HS-5 (cell line): ENCODE data around the gene KCNQ5.
"Not testable (repeated sequence)": the region's sequence is repeated elsewhere in the genome, so short reads cannot be mapped to it uniquely, and the experiment has no call there.

Experiments used
- DNase-seq: peaks from one replicate; pipeline ENCODE4 v3.0.0-alpha.2; 2012; ENCODE audit warnings: low read depth

Gene KCNQ5

DNA sequence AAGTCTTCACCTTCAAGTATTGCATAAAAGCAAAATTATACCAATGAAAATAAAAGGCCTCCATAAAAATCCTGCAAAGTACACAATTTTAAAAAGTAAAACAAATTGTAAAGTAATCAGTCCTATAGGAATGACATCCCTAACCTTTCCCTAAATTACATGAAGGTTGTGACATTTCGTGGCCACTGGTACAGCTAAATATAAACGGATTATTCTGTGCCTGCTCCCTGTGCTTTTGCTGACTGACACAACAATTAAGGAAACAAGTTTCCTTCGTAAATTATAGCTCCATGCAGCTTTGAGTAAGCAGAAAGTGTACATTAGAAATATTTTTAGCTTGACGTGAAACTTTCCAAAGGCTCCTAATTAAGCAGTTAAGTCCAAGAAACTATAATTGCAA, 222.8 kb downstream of the KCNQ5 start:
- DNase-seq, result no peak

DNA sequence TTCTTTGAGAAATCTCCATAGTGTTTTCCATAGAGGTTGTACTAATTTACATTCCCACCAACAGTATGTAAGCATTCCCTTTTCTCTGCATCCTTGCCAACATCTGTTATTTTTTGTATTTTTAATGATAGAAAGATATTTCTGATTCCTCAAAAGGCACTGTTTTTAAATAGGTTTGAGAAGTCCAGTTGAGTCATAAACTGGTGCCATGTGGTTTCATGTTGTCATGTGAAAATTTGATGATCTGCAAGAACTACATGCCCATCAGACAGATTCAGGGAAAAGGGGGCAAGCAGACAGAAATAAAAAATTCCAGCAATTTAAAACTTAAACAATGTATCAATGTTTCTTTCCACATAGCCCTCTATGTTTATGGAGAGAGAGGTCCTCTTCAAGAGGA, 227.5 kb downstream of the KCNQ5 start:
- DNase-seq, result no peak

DNA sequence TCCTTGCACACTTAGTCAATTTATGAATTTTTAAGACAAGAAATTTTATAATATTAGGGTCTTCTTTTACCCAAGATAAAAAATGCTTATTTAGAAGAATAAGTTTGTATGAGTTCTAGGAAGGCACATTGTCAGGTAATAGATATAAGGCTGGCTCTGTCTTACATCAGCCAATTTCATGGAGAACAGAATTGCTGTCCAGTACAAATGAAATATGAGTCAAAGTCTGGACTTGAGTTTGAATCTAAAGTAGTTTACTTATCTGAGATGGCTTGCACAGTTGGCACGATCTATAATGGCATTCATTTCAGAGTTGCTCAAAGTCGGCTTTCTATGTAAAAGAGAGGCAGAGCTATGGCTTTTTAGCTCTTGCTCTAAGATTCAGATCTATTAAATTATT, 228.2 kb downstream of the KCNQ5 start:
- DNase-seq, result no peak

DNA sequence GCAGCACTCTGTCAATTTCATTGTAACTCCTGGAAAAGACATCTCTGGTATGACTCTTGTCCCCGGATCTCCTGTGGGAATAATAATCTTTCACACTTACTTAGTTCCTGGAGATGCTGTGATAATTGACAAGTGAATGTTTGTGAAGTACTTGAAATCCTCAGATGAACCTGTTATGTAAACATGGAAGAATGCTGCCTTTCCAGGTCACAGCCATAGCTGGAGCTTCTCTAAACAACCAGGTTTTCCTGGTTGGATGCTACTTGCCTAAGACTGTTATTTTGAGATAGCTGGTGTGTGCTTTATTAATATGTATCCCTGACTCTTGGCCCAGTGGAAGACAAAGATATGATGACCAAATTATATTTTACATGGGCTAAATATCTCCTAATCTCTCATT, 228.6 kb downstream of the KCNQ5 start:
- DNase-seq, result no peak

DNA sequence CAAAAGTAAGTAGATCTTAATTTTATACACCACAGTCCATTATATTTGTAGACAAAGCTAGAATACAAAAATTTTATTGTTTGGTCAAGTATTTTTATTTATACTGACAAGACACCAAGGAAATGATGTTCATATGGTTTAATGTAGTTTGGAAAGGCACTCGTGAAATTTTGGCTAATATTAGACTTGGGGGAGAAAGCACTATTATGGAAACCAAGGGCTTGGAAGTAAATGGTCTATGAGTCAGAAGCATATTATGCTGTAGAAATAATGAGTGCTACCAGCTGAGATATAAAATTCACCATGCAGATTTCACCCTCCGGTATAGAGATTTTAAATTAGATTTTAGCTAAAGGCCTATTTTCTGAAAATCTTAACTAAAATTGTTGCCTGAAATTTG, 233.6 kb downstream of the KCNQ5 start:
- no peak for DNase-seq

DNA sequence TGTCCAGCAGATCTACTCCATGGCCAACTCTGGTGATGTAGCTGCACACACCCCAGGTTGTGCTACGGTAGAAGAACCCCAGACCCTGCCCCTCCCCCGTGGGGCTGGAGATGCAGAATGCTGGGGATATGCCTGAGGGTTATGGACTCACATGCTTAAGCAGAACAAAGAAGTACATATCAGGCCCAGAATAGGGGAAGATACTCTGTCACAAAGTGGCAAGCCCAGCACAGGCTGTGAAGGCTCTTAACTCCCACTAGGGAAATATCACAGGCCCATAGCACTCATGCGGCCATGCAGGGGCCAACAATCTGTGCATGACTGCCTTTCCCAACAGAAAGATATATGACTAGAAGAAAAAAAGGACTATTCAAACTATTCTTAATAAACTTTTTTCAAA, 234.9 kb downstream of the KCNQ5 start:
- no peak for DNase-seq

DNA sequence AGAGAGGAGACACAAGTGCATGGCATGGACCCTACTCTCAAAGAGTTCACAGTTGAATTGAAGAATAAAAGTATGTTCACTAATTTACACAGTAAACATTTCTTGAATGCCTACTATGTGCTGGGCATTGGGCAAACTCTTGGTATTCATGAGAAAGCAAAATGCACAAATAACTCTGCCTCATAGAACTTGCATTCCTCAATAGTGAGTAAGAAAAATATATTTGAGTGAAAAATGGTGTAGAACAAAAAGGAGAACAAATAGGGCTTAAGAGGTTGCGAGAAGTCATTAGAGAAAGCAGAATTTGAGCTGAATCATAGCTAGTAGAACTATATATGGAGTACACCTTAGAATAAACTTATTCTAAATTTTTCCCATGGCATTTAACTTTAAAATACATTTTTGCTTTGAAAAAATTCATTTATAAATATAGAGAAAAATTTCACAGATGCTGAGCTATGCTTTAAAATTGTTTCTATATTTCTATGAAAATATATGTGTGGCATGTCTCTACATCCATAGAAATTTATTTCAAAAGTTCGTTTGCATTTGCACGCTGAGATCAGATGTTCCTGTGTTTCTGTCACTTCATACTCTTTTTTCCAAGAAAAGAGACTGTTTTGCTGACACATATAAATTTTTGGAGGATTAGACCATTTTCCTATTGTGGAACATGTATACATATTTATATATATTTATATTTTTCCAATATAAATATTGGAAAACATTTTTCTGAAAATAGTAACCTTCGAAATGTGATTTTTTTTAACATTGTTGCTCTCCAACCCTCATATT, 236.1 kb downstream of the KCNQ5 start:
- DNase-seq, result peak; percentile 15

DNA sequence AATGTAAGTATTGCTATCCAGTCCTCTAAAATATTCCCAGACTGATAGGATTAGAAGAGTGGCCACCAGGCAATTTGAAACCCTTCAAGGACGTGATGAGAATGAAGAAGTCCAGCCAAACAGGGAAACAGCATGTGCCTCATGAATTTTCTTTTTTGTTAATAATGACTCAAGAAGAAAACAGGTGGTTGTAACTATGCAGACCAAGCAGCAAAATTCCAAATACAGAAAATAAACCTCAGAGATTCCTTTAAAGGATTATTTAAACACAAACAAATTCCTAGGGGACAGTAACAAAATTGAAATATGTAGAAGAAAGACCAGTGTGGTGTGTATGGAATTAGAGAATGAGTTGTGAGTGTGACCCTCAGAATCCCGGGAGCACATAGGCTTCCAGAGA, 239.2 kb downstream of the KCNQ5 start:
- no peak for DNase-seq

DNA sequence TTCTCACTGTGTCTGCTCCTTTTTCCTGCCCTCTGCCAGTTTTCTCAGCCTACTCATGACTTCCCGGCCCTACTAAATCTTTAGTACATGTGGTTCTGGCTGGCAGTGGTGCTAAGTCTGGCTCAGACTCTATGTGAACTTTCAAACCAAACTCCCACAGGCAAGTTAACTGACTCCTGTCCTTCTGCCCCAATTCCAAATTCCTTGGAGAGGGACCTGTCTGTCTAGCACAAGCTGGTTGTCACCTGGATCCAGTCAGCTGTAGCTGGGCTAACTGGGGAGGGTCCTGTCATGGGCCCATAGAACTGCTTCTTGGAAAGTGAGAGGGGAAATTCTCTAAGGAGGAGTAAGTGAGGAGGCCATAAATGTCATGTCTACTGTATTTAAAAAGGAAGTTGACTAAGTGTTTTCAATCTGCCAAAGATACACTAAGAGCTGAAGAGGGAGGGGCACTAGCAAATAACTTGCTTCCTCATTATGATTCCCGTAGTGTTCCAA, 240.1 kb downstream of the KCNQ5 start:
- peak; percentile 61 for DNase-seq

DNA sequence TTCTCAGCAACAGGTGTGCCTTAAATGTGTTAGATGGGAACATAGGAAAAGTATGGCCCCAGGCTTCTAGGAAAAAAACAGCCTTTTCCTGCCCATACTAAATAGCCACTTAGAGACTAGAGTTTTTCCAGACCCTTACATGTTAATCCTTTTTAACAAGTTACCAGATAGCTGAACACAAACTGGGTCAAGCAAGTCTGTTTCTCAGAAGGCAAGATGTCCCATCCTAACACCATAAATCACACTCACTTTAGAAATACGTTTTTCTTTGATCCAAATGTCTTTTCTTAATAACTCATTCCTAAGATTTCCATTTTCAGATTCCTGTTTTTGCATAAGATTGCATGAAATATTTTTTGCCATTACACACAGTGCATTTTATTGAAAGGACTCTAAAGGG, 241.3 kb downstream of the KCNQ5 start:
- no peak for DNase-seq

DNA sequence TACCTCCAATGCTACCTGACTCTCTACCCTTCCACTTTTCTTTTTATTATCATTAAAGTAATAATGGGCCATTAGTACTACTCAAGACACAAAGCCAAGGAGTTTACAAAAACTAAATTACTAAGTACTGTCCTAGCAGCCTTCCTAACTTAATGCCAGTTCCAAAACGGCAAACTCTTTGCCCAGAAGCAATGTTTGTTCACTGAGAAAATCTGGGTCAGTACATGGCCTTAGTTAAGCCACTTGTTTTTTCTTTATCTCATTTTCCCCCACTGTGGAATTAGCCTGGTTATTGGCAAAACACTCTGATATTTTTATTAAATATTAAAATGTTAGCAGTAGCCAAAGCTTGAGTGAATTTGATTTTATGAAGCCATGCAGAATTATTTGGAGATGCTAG, 242.4 kb downstream of the KCNQ5 start:
- DNase-seq, result no peak

DNA sequence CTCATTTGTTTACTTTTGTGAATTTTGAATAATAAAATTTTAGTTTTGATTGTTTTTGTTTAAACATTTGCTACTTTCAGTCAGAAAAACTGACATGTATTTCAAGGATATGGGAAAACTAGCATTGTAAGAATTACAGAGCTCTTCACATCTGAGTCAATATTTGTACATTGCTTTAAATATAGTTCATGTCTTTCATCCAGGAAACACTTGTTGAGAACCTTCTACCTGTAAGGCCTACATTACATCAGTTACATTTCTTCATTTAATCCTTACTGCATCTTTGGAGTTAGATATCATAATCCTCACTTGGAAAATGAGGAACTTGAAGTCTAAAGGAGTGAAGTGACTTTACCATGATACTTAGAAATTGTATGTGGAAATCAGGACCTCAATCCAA, 242.9 kb downstream of the KCNQ5 start:
- DNase-seq, result no peak

DNA sequence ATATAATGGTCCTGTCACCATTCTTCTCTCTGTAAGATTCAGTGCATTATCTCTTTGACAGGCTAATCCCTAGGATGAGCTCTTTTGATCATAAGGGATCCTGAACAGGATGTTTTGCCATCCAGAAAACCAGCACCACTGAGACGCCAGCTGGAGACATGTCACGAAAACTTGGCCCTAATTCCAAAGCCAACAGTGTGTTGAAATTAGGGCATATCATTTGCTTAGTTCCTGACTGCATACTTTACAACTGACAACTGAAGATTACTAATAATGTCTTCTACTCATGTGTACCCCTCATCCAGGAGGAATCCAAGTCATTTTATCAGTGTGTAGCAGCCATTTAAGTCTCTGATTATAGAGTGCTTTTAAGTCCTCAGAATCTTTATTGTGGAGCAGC, 243.6 kb downstream of the KCNQ5 start:
- peak; percentile 48 for DNase-seq

DNA sequence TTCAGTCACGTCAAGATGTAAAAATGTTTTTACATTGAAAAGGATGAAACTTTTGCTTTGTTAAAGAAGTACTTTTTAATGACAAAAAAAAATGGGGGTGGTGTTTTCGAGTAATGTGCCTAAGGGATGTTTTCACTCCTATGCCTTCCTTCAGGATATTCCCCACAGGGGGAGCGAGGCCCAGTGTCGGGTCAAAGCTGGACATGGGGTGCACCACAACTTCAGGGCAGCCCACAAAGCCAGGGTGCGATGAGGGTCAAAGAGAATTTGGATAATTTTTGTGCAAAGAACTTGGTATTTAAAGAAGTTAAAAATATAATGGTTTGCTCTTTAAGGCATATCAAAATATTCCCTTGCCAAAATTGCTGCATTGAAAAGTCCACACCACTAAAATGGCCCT, 247.8 kb downstream of the KCNQ5 start:
- DNase-seq, result no peak

DNA sequence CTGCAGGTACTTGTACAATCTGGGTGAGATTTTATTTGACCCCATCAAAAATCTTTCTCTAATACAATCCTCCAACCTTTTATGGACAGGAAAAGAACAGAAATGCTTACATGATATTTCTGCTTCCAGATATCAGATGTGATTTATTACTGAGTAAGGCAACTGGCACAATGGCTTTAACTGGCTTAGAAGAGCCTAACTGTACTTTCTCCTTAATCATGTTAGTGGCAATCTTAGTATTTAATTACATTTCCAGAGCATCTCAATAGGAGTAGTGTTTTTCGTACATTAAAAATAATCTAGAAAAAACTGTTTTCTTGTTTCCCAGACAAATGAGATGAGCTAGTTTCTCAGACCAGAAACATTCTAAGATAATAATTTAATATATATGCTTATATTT, 251.6 kb downstream of the KCNQ5 start:
- no peak for DNase-seq

DNA sequence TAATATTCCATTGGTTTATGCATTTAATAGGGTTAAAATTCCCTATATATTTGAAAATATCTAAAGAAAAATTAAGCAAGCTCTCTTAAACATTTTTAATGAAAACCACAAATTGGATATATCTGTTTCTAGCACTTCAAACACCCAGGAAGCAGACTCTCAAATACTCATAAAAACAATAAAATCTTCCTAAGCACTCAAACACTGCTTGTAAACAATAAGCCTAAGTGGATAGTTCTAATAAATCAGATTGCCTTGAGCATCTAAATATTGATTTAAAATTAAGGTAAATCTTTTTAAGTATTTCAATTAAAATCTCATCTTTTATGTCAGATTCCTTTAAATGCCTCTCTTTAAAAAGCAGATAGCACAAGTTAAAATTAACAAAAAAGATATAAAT, 254.4 kb downstream of the KCNQ5 start:
- DNase-seq, result no peak

DNA sequence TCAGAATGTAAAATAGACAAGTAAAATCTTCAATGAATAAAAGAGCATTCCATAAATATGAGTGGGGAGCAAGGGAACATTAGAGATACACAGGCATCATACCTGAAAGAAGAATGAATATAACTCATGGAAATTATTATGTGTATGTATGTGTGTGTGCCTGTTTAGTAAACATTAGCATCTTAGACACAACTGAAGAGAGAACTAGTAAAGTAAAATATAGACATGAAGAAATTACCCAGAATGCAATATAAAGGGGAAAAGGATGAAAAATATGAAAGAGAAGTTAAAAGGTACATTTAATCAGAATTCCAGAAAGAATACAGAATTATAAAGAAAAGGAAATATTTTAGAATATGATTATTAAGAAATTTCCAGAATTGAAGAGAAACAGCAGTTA, 264.3 kb downstream of the KCNQ5 start:
- no peak for DNase-seq

DNA sequence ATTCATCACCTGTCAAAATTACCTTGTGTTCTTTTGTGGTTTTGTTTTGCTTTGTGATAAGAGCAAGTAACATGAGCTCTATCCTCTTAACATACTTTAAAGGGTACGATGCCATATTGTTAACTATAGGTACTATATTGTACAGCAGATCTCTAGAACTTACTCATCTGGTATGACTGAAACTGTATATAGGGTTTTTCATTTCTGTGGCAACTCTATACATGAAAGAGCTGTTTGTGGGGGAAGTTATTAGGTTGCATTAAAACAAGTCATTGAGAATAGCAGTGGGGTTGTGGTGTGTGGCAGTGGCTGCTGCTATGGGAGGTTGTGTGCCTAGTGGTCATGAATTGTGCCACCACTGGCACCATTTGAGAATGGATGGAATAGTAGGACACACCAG, 268.4 kb downstream of the KCNQ5 start:
- no peak for DNase-seq

DNA sequence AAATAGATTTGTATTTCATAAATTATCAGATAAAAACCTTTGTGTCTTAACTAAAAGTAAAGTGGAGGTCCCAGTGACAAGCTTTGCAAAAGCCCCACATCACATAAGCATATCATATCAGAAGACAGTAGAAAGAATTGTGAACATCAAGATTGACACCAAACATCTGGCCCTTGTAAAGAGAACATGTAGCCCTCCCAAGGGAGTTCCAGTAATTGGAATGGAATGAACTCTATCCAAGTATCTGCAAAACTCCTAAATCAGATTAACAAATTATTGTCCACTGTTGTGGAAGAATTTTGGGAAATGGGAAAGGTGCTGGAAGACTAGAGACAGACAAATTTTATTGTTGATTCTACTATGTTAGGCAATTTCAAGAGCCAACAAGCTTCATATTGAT, 268.8 kb downstream of the KCNQ5 start:
- DNase-seq, result peak; percentile 5

DNA sequence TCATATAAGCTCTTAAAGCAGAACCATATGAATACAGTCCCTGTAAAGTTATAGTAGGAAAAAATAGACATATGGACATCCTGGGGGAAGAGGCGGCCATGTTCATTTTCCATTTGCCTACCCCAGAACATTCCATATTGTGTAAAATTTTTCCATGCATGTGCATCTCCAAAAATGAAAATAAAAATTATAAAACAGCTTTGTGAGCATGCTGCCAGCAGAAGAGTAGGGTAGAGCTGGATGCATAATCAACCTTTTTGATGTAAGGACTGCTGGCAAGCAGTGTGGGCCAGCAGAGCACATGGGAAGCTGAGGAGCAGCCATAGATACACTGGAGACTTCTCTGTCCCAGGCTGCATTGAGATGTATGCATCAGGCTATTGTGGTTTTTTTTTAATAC, 271.0 kb downstream of the KCNQ5 start:
- no peak for DNase-seq

DNA sequence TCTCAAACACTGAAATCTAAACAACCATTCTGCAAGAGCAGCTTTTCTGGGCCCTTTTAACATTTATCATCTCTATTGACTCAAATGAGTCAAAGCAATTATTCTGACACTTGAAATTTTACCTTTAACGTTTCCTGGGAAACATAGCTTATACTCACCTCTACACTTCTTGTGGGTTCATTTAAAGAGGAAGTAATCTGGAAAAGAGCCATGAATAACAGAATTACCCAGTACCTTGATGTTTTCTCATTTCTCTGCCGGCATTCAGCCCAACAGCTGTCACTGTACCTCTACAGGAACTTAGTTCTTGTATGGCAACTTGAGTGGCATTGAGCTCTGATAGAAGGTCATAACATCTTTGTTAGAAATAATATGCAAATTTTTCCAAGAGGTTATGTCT, 272.2 kb downstream of the KCNQ5 start:
- DNase-seq, result no peak

DNA sequence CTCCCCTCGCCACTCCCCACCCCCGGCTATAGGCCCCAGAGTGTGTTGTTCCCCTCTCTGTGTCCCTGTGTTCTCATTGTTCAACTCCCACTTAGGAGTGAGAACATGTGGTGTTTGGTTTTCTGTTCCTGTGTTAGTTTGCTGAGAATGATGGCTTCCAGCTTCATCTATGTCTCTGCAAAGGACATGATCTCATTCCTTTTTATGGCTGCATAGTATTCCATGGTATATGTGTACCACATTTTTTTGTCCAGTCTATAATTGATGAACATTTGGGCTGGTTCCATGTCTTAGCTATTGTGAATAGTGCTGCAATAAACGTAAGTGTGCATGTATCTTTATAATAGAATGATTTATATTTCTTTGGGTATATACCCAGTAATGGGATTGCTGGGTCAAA, 276.4 kb downstream of the KCNQ5 start:
- DNase-seq, result not testable (repeated sequence)

DNA sequence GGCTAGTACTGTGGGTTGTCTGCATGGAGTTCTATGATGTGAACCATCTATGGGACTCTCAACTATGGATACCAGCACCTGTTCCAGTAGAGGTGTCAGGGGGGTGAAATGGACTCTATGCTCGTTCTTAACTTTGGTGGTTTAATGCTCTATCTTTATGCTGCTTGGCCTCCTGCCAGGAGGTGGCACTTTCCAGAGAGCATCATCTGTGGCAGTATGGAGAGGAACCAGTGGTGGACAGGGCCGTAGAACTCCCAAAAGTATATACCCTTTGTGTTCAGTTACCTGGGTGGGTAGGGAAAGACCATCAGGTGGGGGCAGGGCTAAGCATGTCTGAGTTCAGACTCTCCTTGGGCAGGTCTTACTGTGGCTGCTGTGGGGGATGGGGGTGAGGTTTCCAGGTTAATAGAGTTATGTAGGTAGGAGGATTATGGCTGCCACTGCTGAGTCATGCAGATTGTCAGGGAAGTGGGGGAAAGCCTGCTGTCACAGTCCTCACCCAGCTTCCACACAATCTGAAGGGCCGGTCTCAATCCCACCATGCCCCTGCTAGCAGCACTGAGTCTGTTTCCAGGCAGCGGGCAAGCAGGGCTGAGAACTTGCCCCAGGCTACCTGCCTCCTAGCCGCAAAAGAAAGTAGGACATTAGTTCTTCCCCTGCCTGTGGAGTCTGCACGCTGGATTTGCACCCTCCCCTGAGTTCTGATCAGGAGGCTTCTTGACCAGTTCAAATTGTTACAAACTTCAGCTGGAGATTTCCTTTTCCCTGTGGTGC, 284.0 kb downstream of the KCNQ5 start:
- no peak for DNase-seq
